Liver (tissue), 9 donors: ENCODE results near the gene RELN. TPM values are rescaled to one million over a fixed set of nuclear protein-coding genes. Genes with fewer than 3 reads are reported as not detected.
A peak's percentile ranks its signal among the peaks of the same experiment; 100 is the strongest.
"Not testable (repeated sequence)": the region's sequence is repeated elsewhere in the genome, so short reads cannot be mapped to it uniquely, and the experiment has no call there.

Experiments used
- DNase-seq: peaks from one replicate; pipeline ENCODE4 v3.0.0-alpha.2; 2017; ENCODE audit warnings: low spot score
- H3K27ac ChIP-seq, 2 donors: one replicate each; pipeline ENCODE4 v1.7.0; 2013; ENCODE audit warnings: inconsistent platforms in 2 of 2, low read length in 2 of 2, control low read depth in 1 of 2, low read depth in 1 of 2, mild to moderate bottlenecking in 1 of 2
- H3K27me3 ChIP-seq, 4 donors: one replicate each; pipeline versions ENCODE4 v1.6.1 to v1.7.0; 2013; ENCODE audit warnings: low read length in 3 of 4, inconsistent platforms in 1 of 4, mild to moderate bottlenecking in 1 of 4, moderate library complexity in 1 of 4; ENCODE audit not compliant: control insufficient read depth in 4 of 4, insufficient read depth in 4 of 4
- H3K36me3 ChIP-seq, 4 donors: one replicate each; pipeline versions ENCODE4 v1.6.1 to v1.7.0; 2013; ENCODE audit warnings: low read length in 3 of 4, mild to moderate bottlenecking in 3 of 4, low read depth in 1 of 4, moderate library complexity in 1 of 4; ENCODE audit not compliant: control insufficient read depth in 4 of 4, insufficient read depth in 3 of 4
- H3K4me1 ChIP-seq, 4 donors: one replicate each; pipeline versions ENCODE4 v1.6.1 to v1.7.0; 2013; ENCODE audit warnings: low read length in 3 of 4, mild to moderate bottlenecking in 3 of 4, moderate library complexity in 1 of 4; ENCODE audit not compliant: control insufficient read depth in 4 of 4, insufficient read depth in 4 of 4
- H3K4me3 ChIP-seq, 3 donors: one replicate each; pipeline versions ENCODE4 v1.6.1 to v1.7.0; 2013; ENCODE audit warnings: low read length in 3 of 3, control low read depth in 1 of 3, low read depth in 1 of 3, mild to moderate bottlenecking in 1 of 3
- H3K9ac ChIP-seq, 2 donors: one replicate each; pipeline ENCODE4 v1.7.0; 2013; ENCODE audit warnings: low read length in 2 of 2, mild to moderate bottlenecking in 2 of 2, moderate library complexity in 2 of 2, control low read depth in 1 of 2, low read depth in 1 of 2
- H3K9me3 ChIP-seq, 4 donors: one replicate each; pipeline versions ENCODE4 v1.6.1 to v1.7.0; 2013; ENCODE audit warnings: low read length in 3 of 4; ENCODE audit not compliant: control insufficient read depth in 4 of 4
- ATF3 ChIP-seq: IDR thresholded peaks from 2 replicates; pipeline ENCODE4 v1.6.1; 2016; ENCODE audit warnings: antibody characterized with exemption
- EGR1 ChIP-seq, 2 donors: IDR thresholded peaks; 2 replicates each; pipeline ENCODE4 v1.6.1; 2016 to 2018; ENCODE audit warnings: antibody characterized with exemption in 2 of 2, low read depth in 2 of 2
- FOXA1 ChIP-seq: IDR thresholded peaks from 2 replicates; pipeline ENCODE4 v1.6.1; 2016; ENCODE audit warnings: antibody characterized with exemption
- FOXA2 ChIP-seq: IDR thresholded peaks from 2 replicates; pipeline ENCODE4 v1.6.1; 2016; ENCODE audit warnings: antibody characterized with exemption
- GABPA ChIP-seq, 2 donors: IDR thresholded peaks in 1 of 2; conservative IDR thresholded peaks in 1 of 2; 2 replicates each; pipeline ENCODE4 v1.6.1; 2016; ENCODE audit warnings: antibody characterized with exemption in 2 of 2, mild to moderate bottlenecking in 1 of 2, moderate library complexity in 1 of 2
- HNF4A ChIP-seq, 2 donors: conservative IDR thresholded peaks; 2 replicates each; pipeline ENCODE4 v1.6.1; 2016; ENCODE audit warnings: antibody characterized with exemption in 2 of 2, mild to moderate bottlenecking in 2 of 2
- HNF4G ChIP-seq: IDR thresholded peaks from 2 replicates; pipeline ENCODE4 v1.6.1; 2016; ENCODE audit warnings: antibody characterized with exemption
- JUND ChIP-seq, 2 donors: IDR thresholded peaks; 2 replicates each; pipeline ENCODE4 v1.6.1; 2016; ENCODE audit warnings: antibody characterized with exemption in 2 of 2
- MAX ChIP-seq: IDR thresholded peaks from 2 replicates; pipeline ENCODE4 v1.6.1; 2016; ENCODE audit warnings: antibody characterized with exemption
- NR2F2 ChIP-seq: IDR thresholded peaks from 2 replicates; pipeline ENCODE4 v1.6.1; 2016; ENCODE audit warnings: antibody characterized with exemption
- RAD21 ChIP-seq, 2 donors: IDR thresholded peaks; 2 replicates each; pipeline ENCODE4 v1.6.1; 2016; ENCODE audit warnings: antibody characterized with exemption in 2 of 2, mild to moderate bottlenecking in 2 of 2
- REST ChIP-seq: IDR thresholded peaks from 2 replicates; pipeline ENCODE4 v1.6.1; 2016; ENCODE audit warnings: antibody characterized with exemption, mild to moderate bottlenecking
- RXRA ChIP-seq, 2 donors: IDR thresholded peaks; 2 replicates each; pipeline ENCODE4 v1.6.1; 2017 to 2018; ENCODE audit warnings: antibody characterized with exemption in 2 of 2, mild to moderate bottlenecking in 1 of 2
- SP1 ChIP-seq: IDR thresholded peaks from 2 replicates; pipeline ENCODE4 v1.6.1; 2018; ENCODE audit warnings: antibody characterized with exemption, mild to moderate bottlenecking
- TAF1 ChIP-seq: conservative IDR thresholded peaks from 2 replicates; pipeline ENCODE4 v1.6.1; 2016; ENCODE audit warnings: antibody characterized with exemption, mild to moderate bottlenecking
- YY1 ChIP-seq: IDR thresholded peaks from 2 replicates; pipeline ENCODE4 v1.6.1; 2016; ENCODE audit warnings: antibody characterized with exemption, mild to moderate bottlenecking
- WGBS: extraction: QIAGEN DNeasy Blood & Tissue Kit; methylation state at CpG from one replicate; pipeline ENCODE4 v1.1.7; 2013; 5-methylcytosine and 5-hydroxymethylcytosine counted together
- polyA plus RNA-seq, 2 donors: library from polyadenylated mRNA; stranded (reverse) in 1 of 2; unstranded in 1 of 2; fragments of 200-250 nt in 1 of 2; fragments of >200 nt in 1 of 2; fragmentation: Nextera tagmentation in 1 of 2; extraction: Ambion mirVana in 1 of 2; gene quantifications; one replicate each; pipeline versions ENCODE4 v1.2.1 to v1.2.3, GENCODE V29; 2013 to 2015
- total RNA-seq, 2 donors: library from RNA; depleted of rRNA; stranded (reverse); fragments of >200 nt; gene quantifications; one replicate each; pipeline ENCODE4 v1.2.3, GENCODE V29; 2014
- TF ChIP-seq, protein P1 (sequence below): IDR thresholded peaks from 2 replicates; pipeline ENCODE4 v1.6.1; 2016; ENCODE audit warnings: antibody characterized with exemption
- TF ChIP-seq, protein P2 (sequence below): fragments of 150-350 bp; IDR thresholded peaks from 2 replicates; pipeline ENCODE4 v1.5.1; 2017; ENCODE audit warnings: improper control_type of control experiment, low read depth, low read length; ENCODE audit not compliant: missing input control
- donor health status: healthy.
- donor health status: healthy.
- donor health status: healthy.
- donor health status: healthy.
- donor health status: healthy.

RELN gene
- total and polyA plus RNA-seq, 4 donors = 10.0 to 69.8 (median 28.4) TPM

- TF ChIP-seq HNF4A (conservative IDR thresholded peaks at IDR 0.05) = no peak
Observed at GRCh38 chr7:103905997-103906396, 83.5 kb downstream of the RELN start (continued).

DNA sequence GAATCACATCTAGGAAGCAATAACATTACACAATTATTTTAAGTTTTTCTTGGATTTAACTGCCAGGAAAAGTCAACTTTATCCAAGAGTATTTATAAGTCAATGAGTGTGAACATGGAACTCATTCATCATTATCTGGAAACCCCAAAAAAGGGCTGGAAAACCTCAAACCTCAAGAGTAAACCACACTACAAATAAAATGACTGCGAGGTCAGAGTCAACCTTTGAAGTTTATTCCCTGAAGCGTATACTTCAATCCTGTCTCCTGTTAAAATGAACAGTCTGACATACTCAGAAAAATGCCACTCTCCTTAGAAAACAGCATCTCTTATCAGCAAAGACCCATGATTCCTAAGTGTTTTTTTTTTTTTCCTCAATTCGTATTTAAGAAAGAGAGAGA lies 86.5 kb downstream of the RELN start:
- H3K9ac ChIP-seq = no peak overlapping the region
- H3K27me3 ChIP-seq = no peaks in the 10 kb centered on the region
- 42% methylated on average over 3 of the region's 3 CpGs for WGBS
- no peak overlapping the region for H3K4me3 ChIP-seq
- no peak for DNase-seq
- H3K9me3 ChIP-seq = no peaks in the 10 kb centered on the region
- H3K27ac ChIP-seq = no peak overlapping the region
- no peaks in the 10 kb centered on the region for H3K36me3 ChIP-seq
- H3K4me1 ChIP-seq = no peaks in the 10 kb centered on the region
- no peak for TF ChIP-seq EGR1 (IDR thresholded peaks at IDR 0.05; ENCODE audit: low read depth in 2 of 2)
- peak; percentile 37 for TF ChIP-seq NR2F2

DNA sequence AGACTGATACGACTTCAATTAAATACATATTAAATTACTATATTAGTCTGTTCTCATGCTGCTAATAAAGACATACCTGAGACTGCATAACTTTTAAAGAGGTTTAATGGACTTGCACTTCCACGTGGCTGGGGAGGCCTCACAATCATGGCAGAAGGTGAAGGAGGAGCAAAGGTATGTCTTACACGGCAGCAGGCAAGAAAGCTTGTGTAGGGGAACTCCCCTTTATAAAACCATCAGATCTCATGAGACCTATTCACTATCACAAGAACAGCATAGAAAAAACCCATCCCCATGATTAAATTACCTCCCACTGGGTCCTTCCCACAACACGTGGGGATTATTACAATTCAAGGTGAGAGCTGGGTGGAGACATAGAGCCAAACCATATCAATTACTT lies 92.6 kb downstream of the RELN start:
- DNase-seq, H3K9ac ChIP-seq, H3K9me3 ChIP-seq, H3K27ac ChIP-seq, H3K36me3 ChIP-seq, H3K27me3 ChIP-seq, H3K4me3 ChIP-seq, H3K4me1 ChIP-seq: not testable (repeated sequence)
- WGBS = 85% methylated on average over 4 of the region's 4 CpGs

- DNase-seq = no peak
- H3K27me3 ChIP-seq = no peaks in the 10 kb centered on the region
- no peak overlapping the region for H3K4me3 ChIP-seq
- H3K9ac ChIP-seq = no peak overlapping the region
- no peaks in the 10 kb centered on the region for H3K36me3 ChIP-seq
- H3K27ac ChIP-seq = no peak overlapping the region
- 71% methylated on average over 10 of the region's 10 CpGs for WGBS
- no peaks in the 10 kb centered on the region for H3K9me3 ChIP-seq
- TF ChIP-seq, protein P1, sequence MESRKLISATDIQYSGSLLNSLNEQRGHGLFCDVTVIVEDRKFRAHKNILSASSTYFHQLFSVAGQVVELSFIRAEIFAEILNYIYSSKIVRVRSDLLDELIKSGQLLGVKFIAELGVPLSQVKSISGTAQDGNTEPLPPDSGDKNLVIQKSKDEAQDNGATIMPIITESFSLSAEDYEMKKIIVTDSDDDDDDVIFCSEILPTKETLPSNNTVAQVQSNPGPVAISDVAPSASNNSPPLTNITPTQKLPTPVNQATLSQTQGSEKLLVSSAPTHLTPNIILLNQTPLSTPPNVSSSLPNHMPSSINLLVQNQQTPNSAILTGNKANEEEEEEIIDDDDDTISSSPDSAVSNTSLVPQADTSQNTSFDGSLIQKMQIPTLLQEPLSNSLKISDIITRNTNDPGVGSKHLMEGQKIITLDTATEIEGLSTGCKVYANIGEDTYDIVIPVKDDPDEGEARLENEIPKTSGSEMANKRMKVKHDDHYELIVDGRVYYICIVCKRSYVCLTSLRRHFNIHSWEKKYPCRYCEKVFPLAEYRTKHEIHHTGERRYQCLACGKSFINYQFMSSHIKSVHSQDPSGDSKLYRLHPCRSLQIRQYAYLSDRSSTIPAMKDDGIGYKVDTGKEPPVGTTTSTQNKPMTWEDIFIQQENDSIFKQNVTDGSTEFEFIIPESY = no peak
- TF ChIP-seq RAD21 (IDR thresholded peaks at IDR 0.05) = no peak
- TF ChIP-seq YY1 = no peak
- TF ChIP-seq HNF4G = no peak
- no peak for TF ChIP-seq MAX
- TF ChIP-seq TAF1 = no peak
- TF ChIP-seq JUND (IDR thresholded peaks at IDR 0.05) = no peak
- no peak for TF ChIP-seq REST
- TF ChIP-seq ATF3 = no peak
- no peak for TF ChIP-seq SP1
- no peak for TF ChIP-seq HNF4A (conservative IDR thresholded peaks at IDR 0.05)
- no peak for TF ChIP-seq FOXA2
- no peak for TF ChIP-seq RXRA (IDR thresholded peaks at IDR 0.05)
- no peak for TF ChIP-seq NR2F2
- no peak for TF ChIP-seq FOXA1
- no peak for TF ChIP-seq GABPA (IDR thresholded peaks at IDR 0.05 in 1 of 2, conservative IDR thresholded peaks at IDR 0.05 in 1 of 2)
- TF ChIP-seq EGR1 (IDR thresholded peaks at IDR 0.05; ENCODE audit: low read depth in 2 of 2) = no peak
- TF ChIP-seq, protein P2, sequence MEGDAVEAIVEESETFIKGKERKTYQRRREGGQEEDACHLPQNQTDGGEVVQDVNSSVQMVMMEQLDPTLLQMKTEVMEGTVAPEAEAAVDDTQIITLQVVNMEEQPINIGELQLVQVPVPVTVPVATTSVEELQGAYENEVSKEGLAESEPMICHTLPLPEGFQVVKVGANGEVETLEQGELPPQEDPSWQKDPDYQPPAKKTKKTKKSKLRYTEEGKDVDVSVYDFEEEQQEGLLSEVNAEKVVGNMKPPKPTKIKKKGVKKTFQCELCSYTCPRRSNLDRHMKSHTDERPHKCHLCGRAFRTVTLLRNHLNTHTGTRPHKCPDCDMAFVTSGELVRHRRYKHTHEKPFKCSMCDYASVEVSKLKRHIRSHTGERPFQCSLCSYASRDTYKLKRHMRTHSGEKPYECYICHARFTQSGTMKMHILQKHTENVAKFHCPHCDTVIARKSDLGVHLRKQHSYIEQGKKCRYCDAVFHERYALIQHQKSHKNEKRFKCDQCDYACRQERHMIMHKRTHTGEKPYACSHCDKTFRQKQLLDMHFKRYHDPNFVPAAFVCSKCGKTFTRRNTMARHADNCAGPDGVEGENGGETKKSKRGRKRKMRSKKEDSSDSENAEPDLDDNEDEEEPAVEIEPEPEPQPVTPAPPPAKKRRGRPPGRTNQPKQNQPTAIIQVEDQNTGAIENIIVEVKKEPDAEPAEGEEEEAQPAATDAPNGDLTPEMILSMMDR = no peak
- H3K4me1 ChIP-seq = no peaks in the 10 kb centered on the region
Observed at GRCh38 chr7:103894656-103895596, 94.5 kb downstream of the RELN start.
